GM23338 (cell line): Measurements from ENCODE around the gene BAIAP2. TPM values are rescaled to one million over a fixed set of nuclear protein-coding genes. Genes with fewer than 3 reads are reported as not detected.

Experiments
- ATAC-seq: fragments of 200-7000 bp; cut with Tn5 transposase; 3 replicates; pipeline ENCODE4 v1.9.1; 2020
- DNase-seq: peaks from one replicate; pipeline ENCODE4 v3.0.0-alpha.2; 2015; ENCODE audit warnings: low spot score
- H2AFZ ChIP-seq: fragments of 200-600 bp; sonication (generic); 2 replicates; pipeline ENCODE4 v1.8.0; 2016; ENCODE audit warnings: antibody characterized with exemption, mild to moderate bottlenecking, moderate library complexity
- H3F3A ChIP-seq: fragments of 200-600 bp; sonication (generic); replicated peaks from 2 replicates; pipeline ENCODE4 v1.8.0; 2017; ENCODE audit warnings: antibody characterized with exemption, mixed run types, low read depth
- H3K27ac ChIP-seq: fragments of 200-600 bp; sonication (generic); 2 replicates; pipeline ENCODE4 v1.6.1; 2016; ENCODE audit warnings: low read depth
- H3K27me3 ChIP-seq: fragments of 200-600 bp; sonication (generic); 2 replicates; pipeline ENCODE4 v1.8.0; 2016; ENCODE audit warnings: mild to moderate bottlenecking, mixed run types, moderate library complexity; ENCODE audit not compliant: insufficient read depth
- H3K36me3 ChIP-seq: fragments of 200-600 bp; sonication (generic); 2 replicates; pipeline ENCODE4 v1.8.0; 2016; ENCODE audit warnings: mild to moderate bottlenecking; ENCODE audit not compliant: insufficient read depth
- H3K4me1 ChIP-seq: fragments of 200-600 bp; sonication (generic); 2 replicates; pipeline ENCODE4 v1.8.0; 2016; ENCODE audit warnings: mild to moderate bottlenecking, moderate library complexity; ENCODE audit not compliant: insufficient read depth
- H3K4me2 ChIP-seq: fragments of 200-600 bp; sonication (generic); 2 replicates; pipeline ENCODE4 v1.7.1; 2017; ENCODE audit warnings: mixed run types
- H3K4me3 ChIP-seq: fragments of 200-600 bp; sonication (generic); 2 replicates; pipeline ENCODE4 v1.6.1; 2016; ENCODE audit warnings: mixed run types
- H3K79me2 ChIP-seq: fragments of 200-600 bp; sonication (generic); replicated peaks from 2 replicates; pipeline ENCODE4 v1.8.0; 2017; ENCODE audit warnings: mild to moderate bottlenecking; ENCODE audit not compliant: insufficient read depth
- H3K9me2 ChIP-seq: fragments of 200-600 bp; sonication (generic); 2 replicates; pipeline ENCODE4 v1.8.0; 2017; ENCODE audit not compliant: insufficient read depth
- H4K20me1 ChIP-seq: fragments of 200-600 bp; sonication (generic); replicated peaks from 2 replicates; pipeline ENCODE4 v1.8.0; 2017; ENCODE audit warnings: mild to moderate bottlenecking; ENCODE audit not compliant: insufficient read depth
- H3K27ac Mint-ChIP-seq: 2 replicates; pipeline ENCODE4 v1.8.0; 2020; ENCODE audit warnings: inconsistent platforms, mild to moderate bottlenecking, moderate library complexity, mixed read lengths
- H3K27me3 Mint-ChIP-seq: 3 replicates; pipeline ENCODE4 v1.8.0; 2022; ENCODE audit warnings: low read depth, mild to moderate bottlenecking, moderate library complexity, mixed read lengths, inconsistent platforms; ENCODE audit not compliant: insufficient read depth, poor library complexity
- H3K36me3 Mint-ChIP-seq: 3 replicates; pipeline ENCODE4 v1.8.0; 2021; ENCODE audit warnings: low read depth, mild to moderate bottlenecking, inconsistent platforms, moderate library complexity, mixed read lengths
- H3K4me1 Mint-ChIP-seq: 3 replicates; pipeline ENCODE4 v1.8.0; 2020; ENCODE audit warnings: mild to moderate bottlenecking, inconsistent platforms, mixed read lengths
- H3K4me3 Mint-ChIP-seq: 3 replicates; pipeline ENCODE4 v1.8.0; 2021; ENCODE audit warnings: moderate library complexity, mild to moderate bottlenecking, inconsistent platforms, mixed read lengths
- H3K9me3 Mint-ChIP-seq: 3 replicates; pipeline ENCODE4 v1.8.0; 2020; ENCODE audit warnings: moderate library complexity, mild to moderate bottlenecking, inconsistent platforms, mixed read lengths
- CREB1 ChIP-seq: fragments of 250-450 bp; sonication (Bioruptor Pico); IDR thresholded peaks from 2 replicates; pipeline ENCODE4 v1.5.0; 2020; ENCODE audit warnings: low read depth, mild to moderate bottlenecking, moderate library complexity
- CTCF ChIP-seq, 2 experiments: fragments of 200-600 bp in 1 of 2; sonication (generic) in 1 of 2; conservative IDR thresholded peaks; 2 replicates each; pipeline versions ENCODE4 v1.5.1 to v1.6.1; 2016 to 2017; ENCODE audit warnings: antibody characterized with exemption in 2 of 2, low read depth in 2 of 2, mild to moderate bottlenecking in 2 of 2, moderate library complexity in 1 of 2
- ETS1 ChIP-seq: IDR thresholded peaks from 2 replicates; pipeline ENCODE4 v1.6.1; 2016; ENCODE audit warnings: antibody characterized with exemption
- EZH2 ChIP-seq: fragments of 200-600 bp; sonication (generic); IDR thresholded peaks from one replicate; pipeline ENCODE4 v1.8.0; 2017; ENCODE audit warnings: antibody characterized with exemption, mild to moderate bottlenecking, low read depth; ENCODE audit not compliant: unreplicated experiment
- EZH2phosphoT487 ChIP-seq: fragments of 200-600 bp; sonication (generic); IDR thresholded peaks from one replicate; pipeline ENCODE4 v1.8.1; 2018; ENCODE audit warnings: antibody characterized with exemption; ENCODE audit not compliant: unreplicated experiment
- JUNB ChIP-seq: IDR thresholded peaks from one replicate; pipeline ENCODE4 v1.6.1; 2016; ENCODE audit warnings: antibody characterized with exemption; ENCODE audit not compliant: unreplicated experiment
- NANOG ChIP-seq: IDR thresholded peaks from 2 replicates; pipeline ENCODE4 v1.6.1; 2016; ENCODE audit warnings: antibody characterized with exemption, borderline replicate concordance
- POLR2AphosphoS5 ChIP-seq: IDR thresholded peaks from 2 replicates; pipeline ENCODE4 v1.6.1; 2016; ENCODE audit warnings: antibody characterized with exemption, low read depth
- STAT1 ChIP-seq: IDR thresholded peaks from one replicate; pipeline ENCODE4 v1.6.1; 2016; ENCODE audit warnings: antibody characterized with exemption; ENCODE audit not compliant: unreplicated experiment
- ZNF331 ChIP-seq: fragments of 250-450 bp; sonication (Bioruptor Pico); IDR thresholded peaks from 2 replicates; pipeline ENCODE4 v1.5.0; 2020; ENCODE audit warnings: low read depth, mild to moderate bottlenecking, moderate library complexity
- polyA plus RNA-seq: library from polyadenylated mRNA; unstranded; fragments of >200 nt; fragmentation: Nextera tagmentation; extraction: Ambion mirVana; gene quantifications from 2 replicates; pipeline ENCODE4 v1.2.1, GENCODE V29; 2016
- total RNA-seq: library from RNA; depleted of rRNA; stranded (reverse); fragments of >200 nt; shearing (Covaris generic); gene quantifications from 2 replicates; pipeline ENCODE4 v1.2.3, GENCODE V29; 2014
- TF ChIP-seq, protein P1 (sequence below): IDR thresholded peaks from one replicate; pipeline ENCODE4 v1.6.1; 2018; ENCODE audit warnings: antibody characterized with exemption; ENCODE audit not compliant: unreplicated experiment
- TF ChIP-seq, protein P2 (sequence below): fragments of 250-450 bp; sonication (Bioruptor Pico); IDR thresholded peaks from 2 replicates; pipeline ENCODE4 v1.5.0; 2020; ENCODE audit warnings: mild to moderate bottlenecking, moderate library complexity

BAIAP2 gene
- total and polyA plus RNA-seq, 2 experiments from 2014 or later = 21.7 to 22.7 TPM

DNA sequence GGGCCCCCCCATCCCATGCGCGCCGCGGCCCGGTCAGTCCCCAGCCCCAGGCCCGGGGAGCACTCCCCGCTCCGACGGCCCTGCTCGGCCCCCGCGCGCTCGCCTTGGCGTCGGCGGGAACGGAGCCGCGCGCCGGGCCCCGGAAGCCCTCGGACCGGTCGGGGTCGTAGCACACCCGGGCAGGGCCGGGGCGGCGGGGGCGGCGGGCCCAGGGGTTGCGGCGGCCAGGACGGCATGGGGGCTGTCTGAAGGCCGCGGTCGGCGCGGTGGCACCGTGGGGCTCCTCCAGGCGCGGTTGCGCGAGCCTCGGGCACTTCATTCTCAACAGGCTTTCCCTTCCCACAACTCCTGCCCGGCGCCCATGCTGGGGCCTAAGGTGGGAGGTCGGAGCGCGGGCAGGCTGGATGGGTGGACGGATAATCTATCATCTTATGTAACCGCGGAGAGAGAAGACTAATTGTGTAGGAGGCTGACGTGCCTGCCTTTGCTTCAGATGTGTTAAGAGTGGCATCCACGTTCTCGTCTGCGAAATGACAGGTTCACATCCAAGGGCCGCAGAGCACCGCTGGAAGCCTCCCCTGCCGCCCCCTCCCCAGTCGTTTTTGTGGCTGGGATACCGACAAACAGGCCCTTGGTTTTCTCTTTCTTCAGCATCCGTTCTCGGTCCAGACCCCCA lies 708 bp downstream of the BAIAP2 start:
- Histone ChIP-seq H3K27me3 (peaks cover 7% of the 10 kb centered on the region; the same call in 1 of the 2 replicates), H3K4me3 (peak overlapping the region; percentile 66), H4K20me1 (peaks cover 6% of the 10 kb centered on the region), H3K4me2 (peak overlapping the region; percentile 89), H3F3A (no peaks in the 10 kb centered on the region), H3K27ac (no peak overlapping the region), H2AFZ (no peak overlapping the region), H3K9me2 (no peaks in the 10 kb centered on the region), H3K36me3 (no peaks in the 10 kb centered on the region), H3K4me1 (peaks cover 17% of the 10 kb centered on the region; the same call in 1 of the 2 replicates), H3K79me2 (peaks cover 45% of the 10 kb centered on the region)
- H3K4me3 Mint-ChIP-seq = peak overlapping the region; percentile 86
- H3K9me3 Mint-ChIP-seq = no peaks in the 10 kb centered on the region
- no peak for DNase-seq
- no peak overlapping the region for H3K27ac Mint-ChIP-seq
- H3K27me3 Mint-ChIP-seq = peaks cover 21% of the 10 kb centered on the region
- TF ChIP-seq EZH2phosphoT487 (no peak), NANOG (no peak), CREB1 (CRISPR knock-in tag) (no peak), STAT1 (no peak), EZH2 (no peak), CTCF (conservative IDR thresholded peaks at IDR 0.05; ENCODE audit: low read depth in 2 of 2) (no peak), ZNF331 (CRISPR knock-in tag) (no peak), ETS1 (no peak), JUNB (no peak), POLR2AphosphoS5 (no peak)
- TF ChIP-seq, protein P1, sequence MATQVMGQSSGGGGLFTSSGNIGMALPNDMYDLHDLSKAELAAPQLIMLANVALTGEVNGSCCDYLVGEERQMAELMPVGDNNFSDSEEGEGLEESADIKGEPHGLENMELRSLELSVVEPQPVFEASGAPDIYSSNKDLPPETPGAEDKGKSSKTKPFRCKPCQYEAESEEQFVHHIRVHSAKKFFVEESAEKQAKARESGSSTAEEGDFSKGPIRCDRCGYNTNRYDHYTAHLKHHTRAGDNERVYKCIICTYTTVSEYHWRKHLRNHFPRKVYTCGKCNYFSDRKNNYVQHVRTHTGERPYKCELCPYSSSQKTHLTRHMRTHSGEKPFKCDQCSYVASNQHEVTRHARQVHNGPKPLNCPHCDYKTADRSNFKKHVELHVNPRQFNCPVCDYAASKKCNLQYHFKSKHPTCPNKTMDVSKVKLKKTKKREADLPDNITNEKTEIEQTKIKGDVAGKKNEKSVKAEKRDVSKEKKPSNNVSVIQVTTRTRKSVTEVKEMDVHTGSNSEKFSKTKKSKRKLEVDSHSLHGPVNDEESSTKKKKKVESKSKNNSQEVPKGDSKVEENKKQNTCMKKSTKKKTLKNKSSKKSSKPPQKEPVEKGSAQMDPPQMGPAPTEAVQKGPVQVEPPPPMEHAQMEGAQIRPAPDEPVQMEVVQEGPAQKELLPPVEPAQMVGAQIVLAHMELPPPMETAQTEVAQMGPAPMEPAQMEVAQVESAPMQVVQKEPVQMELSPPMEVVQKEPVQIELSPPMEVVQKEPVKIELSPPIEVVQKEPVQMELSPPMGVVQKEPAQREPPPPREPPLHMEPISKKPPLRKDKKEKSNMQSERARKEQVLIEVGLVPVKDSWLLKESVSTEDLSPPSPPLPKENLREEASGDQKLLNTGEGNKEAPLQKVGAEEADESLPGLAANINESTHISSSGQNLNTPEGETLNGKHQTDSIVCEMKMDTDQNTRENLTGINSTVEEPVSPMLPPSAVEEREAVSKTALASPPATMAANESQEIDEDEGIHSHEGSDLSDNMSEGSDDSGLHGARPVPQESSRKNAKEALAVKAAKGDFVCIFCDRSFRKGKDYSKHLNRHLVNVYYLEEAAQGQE = no peak
- TF ChIP-seq, protein P2, sequence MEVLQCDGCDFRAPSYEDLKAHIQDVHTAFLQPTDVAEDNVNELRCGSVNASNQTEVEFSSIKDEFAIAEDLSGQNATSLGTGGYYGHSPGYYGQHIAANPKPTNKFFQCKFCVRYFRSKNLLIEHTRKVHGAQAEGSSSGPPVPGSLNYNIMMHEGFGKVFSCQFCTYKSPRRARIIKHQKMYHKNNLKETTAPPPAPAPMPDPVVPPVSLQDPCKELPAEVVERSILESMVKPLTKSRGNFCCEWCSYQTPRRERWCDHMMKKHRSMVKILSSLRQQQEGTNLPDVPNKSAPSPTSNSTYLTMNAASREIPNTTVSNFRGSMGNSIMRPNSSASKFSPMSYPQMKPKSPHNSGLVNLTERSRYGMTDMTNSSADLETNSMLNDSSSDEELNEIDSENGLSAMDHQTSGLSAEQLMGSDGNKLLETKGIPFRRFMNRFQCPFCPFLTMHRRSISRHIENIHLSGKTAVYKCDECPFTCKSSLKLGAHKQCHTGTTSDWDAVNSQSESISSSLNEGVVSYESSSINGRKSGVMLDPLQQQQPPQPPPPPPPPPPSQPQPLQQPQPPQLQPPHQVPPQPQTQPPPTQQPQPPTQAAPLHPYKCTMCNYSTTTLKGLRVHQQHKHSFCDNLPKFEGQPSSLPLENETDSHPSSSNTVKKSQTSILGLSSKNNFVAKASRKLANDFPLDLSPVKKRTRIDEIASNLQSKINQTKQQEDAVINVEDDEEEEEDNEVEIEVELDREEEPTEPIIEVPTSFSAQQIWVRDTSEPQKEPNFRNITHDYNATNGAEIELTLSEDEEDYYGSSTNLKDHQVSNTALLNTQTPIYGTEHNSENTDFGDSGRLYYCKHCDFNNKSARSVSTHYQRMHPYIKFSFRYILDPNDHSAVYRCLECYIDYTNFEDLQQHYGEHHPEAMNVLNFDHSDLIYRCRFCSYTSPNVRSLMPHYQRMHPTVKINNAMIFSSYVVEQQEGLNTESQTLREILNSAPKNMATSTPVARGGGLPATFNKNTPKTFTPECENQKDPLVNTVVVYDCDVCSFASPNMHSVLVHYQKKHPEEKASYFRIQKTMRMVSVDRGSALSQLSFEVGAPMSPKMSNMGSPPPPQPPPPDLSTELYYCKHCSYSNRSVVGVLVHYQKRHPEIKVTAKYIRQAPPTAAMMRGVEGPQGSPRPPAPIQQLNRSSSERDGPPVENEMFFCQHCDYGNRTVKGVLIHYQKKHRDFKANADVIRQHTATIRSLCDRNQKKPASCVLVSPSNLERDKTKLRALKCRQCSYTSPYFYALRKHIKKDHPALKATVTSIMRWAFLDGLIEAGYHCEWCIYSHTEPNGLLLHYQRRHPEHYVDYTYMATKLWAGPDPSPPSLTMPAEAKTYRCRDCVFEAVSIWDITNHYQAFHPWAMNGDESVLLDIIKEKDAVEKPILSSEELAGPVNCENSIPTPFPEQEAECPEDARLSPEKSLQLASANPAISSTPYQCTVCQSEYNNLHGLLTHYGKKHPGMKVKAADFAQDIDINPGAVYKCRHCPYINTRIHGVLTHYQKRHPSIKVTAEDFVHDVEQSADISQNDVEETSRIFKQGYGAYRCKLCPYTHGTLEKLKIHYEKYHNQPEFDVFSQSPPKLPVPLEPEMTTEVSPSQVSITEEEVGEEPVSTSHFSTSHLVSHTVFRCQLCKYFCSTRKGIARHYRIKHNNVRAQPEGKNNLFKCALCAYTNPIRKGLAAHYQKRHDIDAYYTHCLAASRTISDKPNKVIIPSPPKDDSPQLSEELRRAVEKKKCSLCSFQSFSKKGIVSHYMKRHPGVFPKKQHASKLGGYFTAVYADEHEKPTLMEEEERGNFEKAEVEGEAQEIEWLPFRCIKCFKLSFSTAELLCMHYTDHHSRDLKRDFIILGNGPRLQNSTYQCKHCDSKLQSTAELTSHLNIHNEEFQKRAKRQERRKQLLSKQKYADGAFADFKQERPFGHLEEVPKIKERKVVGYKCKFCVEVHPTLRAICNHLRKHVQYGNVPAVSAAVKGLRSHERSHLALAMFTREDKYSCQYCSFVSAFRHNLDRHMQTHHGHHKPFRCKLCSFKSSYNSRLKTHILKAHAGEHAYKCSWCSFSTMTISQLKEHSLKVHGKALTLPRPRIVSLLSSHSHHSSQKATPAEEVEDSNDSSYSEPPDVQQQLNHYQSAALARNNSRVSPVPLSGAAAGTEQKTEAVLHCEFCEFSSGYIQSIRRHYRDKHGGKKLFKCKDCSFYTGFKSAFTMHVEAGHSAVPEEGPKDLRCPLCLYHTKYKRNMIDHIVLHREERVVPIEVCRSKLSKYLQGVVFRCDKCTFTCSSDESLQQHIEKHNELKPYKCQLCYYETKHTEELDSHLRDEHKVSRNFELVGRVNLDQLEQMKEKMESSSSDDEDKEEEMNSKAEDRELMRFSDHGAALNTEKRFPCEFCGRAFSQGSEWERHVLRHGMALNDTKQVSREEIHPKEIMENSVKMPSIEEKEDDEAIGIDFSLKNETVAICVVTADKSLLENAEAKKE (CRISPR knock-in tag) = no peak
- H3K4me1 Mint-ChIP-seq = peaks cover 41% of the 10 kb centered on the region
- no peaks in the 10 kb centered on the region; the same call in 2 of the 3 replicates for H3K36me3 Mint-ChIP-seq
- peak; percentile 7; the same call in 2 of the 3 replicates for ATAC-seq
